IMR-90 (cell line): ENCODE results near the gene ADAMTS12. TPM values are rescaled to one million over a fixed set of nuclear protein-coding genes. Genes with fewer than 3 reads are reported as not detected.

ENCODE experiments used
- ATAC-seq: fragments of 200-7000 bp; cut with Tn5 transposase; 2 replicates; pipeline ENCODE4 v1.9.1; 2020; ENCODE audit warnings: low read depth, mild to moderate bottlenecking, moderate library complexity
- BruUV-seq: library from RNA; stranded (reverse); fragments of 400-500 nt; replicated peaks from 2 replicates; lab custom pipeline; 2021; lab: Mats Ljungman, UMichigan
- CTCF ChIA-PET: fragments of 300-600 bp; formaldehyde crosslinking; extraction: SDS; loops from one replicate; lab custom pipeline; 2021; ENCODE audit warnings: antibody characterized with exemption; lab: Yijun Ruan, JAX
- POLR2A ChIA-PET: fragments of 300-600 bp; sonication (Branson Sonifier 250); formaldehyde crosslinking; loops from one replicate; lab custom pipeline; 2022; ENCODE audit warnings: antibody characterized with exemption; ENCODE audit not compliant: unreplicated experiment; lab: Charles Lee
- DNase-seq: peaks from one replicate; pipeline ENCODE4 v3.0.0; 2013
- H2AFZ ChIP-seq: replicated peaks from 2 replicates; pipeline ENCODE3; 2013; ENCODE audit warnings: low read length, mild to moderate bottlenecking; ENCODE audit not compliant: poor library complexity
- H2AK5ac ChIP-seq: 2 replicates; pipeline ENCODE4 v1.6.1; 2013; ENCODE audit warnings: low read depth, low read length, inconsistent platforms
- H2AK9ac ChIP-seq: replicated peaks from 2 replicates; pipeline ENCODE3; 2013; ENCODE audit warnings: mild to moderate bottlenecking, low read depth, low read length, moderate library complexity; ENCODE audit not compliant: poor library complexity
- H2BK120ac ChIP-seq: 2 replicates; pipeline ENCODE4 v1.6.1; 2013; ENCODE audit warnings: low read depth, low read length, inconsistent platforms
- H2BK15ac ChIP-seq: 3 replicates; pipeline ENCODE4 v1.6.1; 2013; ENCODE audit warnings: low read depth, low read length, inconsistent platforms
- H2BK20ac ChIP-seq: 2 replicates; pipeline ENCODE4 v1.6.1; 2013; ENCODE audit warnings: low read depth, mild to moderate bottlenecking, inconsistent platforms, low read length, moderate library complexity
- H2BK5ac ChIP-seq: 2 replicates; pipeline ENCODE4 v1.6.1; 2013; ENCODE audit warnings: mild to moderate bottlenecking, low read depth, low read length, inconsistent platforms; ENCODE audit not compliant: poor library complexity, severe bottlenecking
- H3K14ac ChIP-seq: replicated peaks from 2 replicates; pipeline ENCODE4 v1.6.1; 2013; ENCODE audit warnings: low read depth, low read length, inconsistent platforms
- H3K18ac ChIP-seq: 2 replicates; pipeline ENCODE4 v1.6.1; 2013; ENCODE audit warnings: low read depth, low read length, control low read depth
- H3K23ac ChIP-seq: 2 replicates; pipeline ENCODE4 v1.6.1; 2013; ENCODE audit warnings: low read depth, low read length, inconsistent platforms
- H3K27ac ChIP-seq: 2 replicates; pipeline ENCODE4 v1.5.1; 2013; ENCODE audit warnings: mild to moderate bottlenecking, control low read depth, low read length; ENCODE audit not compliant: insufficient read depth
- H3K27me3 ChIP-seq: 2 replicates; pipeline ENCODE4 v1.6.1; 2013; ENCODE audit warnings: low read length; ENCODE audit not compliant: control insufficient read depth, insufficient read depth
- H3K36me3 ChIP-seq: 2 replicates; pipeline ENCODE4 v1.6.1; 2013; ENCODE audit warnings: low read length, mixed read lengths; ENCODE audit not compliant: control insufficient read depth, insufficient read depth
- H3K4ac ChIP-seq: 2 replicates; pipeline ENCODE4 v1.6.1; 2013; ENCODE audit warnings: low read depth, low read length, inconsistent platforms
- H3K4me1 ChIP-seq: 2 replicates; pipeline ENCODE4 v1.6.1; 2013; ENCODE audit warnings: low read length, mixed read lengths; ENCODE audit not compliant: control insufficient read depth, insufficient read depth
- H3K4me2 ChIP-seq: 2 replicates; pipeline ENCODE4 v1.6.1; 2013; ENCODE audit warnings: low read depth, mild to moderate bottlenecking, control low read depth, low read length, moderate library complexity
- H3K4me3 ChIP-seq: 2 replicates; pipeline ENCODE4 v1.5.1; 2013; ENCODE audit warnings: low read depth, mild to moderate bottlenecking, control low read depth, low read length, moderate library complexity; ENCODE audit not compliant: insufficient read depth
- H3K56ac ChIP-seq: 2 replicates; pipeline ENCODE4 v1.6.1; 2013; ENCODE audit warnings: low read length, inconsistent platforms; ENCODE audit not compliant: insufficient read depth; ENCODE audit errors: extremely low read depth
- H3K79me1 ChIP-seq, 2 experiments: 2 replicates each; pipeline ENCODE4 v1.6.1; 2013; ENCODE audit warnings: low read length in 2 of 2, inconsistent platforms in 1 of 2, low read depth in 1 of 2
- H3K9ac ChIP-seq: 2 replicates; pipeline ENCODE4 v1.6.1; 2013; ENCODE audit warnings: low read depth, low read length, control low read depth
- H3K9me1 ChIP-seq: 2 replicates; pipeline ENCODE4 v1.6.1; 2013; ENCODE audit warnings: low read length, inconsistent platforms; ENCODE audit not compliant: insufficient read depth
- H3K9me3 ChIP-seq: 2 replicates; pipeline ENCODE4 v1.6.1; 2013; ENCODE audit warnings: low read length; ENCODE audit not compliant: control insufficient read depth, insufficient read depth
- H4K20me1 ChIP-seq: 2 replicates; pipeline ENCODE4 v1.6.1; 2013; ENCODE audit warnings: low read length, inconsistent platforms; ENCODE audit not compliant: insufficient read depth
- H4K5ac ChIP-seq: 2 replicates; pipeline ENCODE4 v1.6.1; 2013; ENCODE audit warnings: mild to moderate bottlenecking, low read depth, low read length, control low read depth
- H4K8ac ChIP-seq, 2 experiments: 2 replicates each; pipeline ENCODE4 v1.6.1; 2013; ENCODE audit warnings: low read depth in 2 of 2, low read length in 2 of 2, control low read depth in 1 of 2, inconsistent platforms in 1 of 2
- H4K91ac ChIP-seq: 2 replicates; pipeline ENCODE4 v1.6.1; 2013; ENCODE audit warnings: low read depth, low read length, inconsistent platforms; ENCODE audit not compliant: insufficient read depth
- BHLHE40 ChIP-seq: fragments of 150-350 bp; IDR thresholded peaks from 2 replicates; pipeline ENCODE4 v1.6.1; 2016; ENCODE audit warnings: mild to moderate bottlenecking, low read depth, low read length
- CEBPB ChIP-seq: IDR thresholded peaks from 2 replicates; pipeline ENCODE4 v1.6.1; 2012; ENCODE audit warnings: low read depth, low read length, improper control_type of control experiment
- CHD1 ChIP-seq: IDR thresholded peaks from 2 replicates; pipeline ENCODE4 v1.6.1; 2012; ENCODE audit warnings: low read depth, low read length, improper control_type of control experiment
- ELK1 ChIP-seq: fragments of 150-350 bp; IDR thresholded peaks from 2 replicates; pipeline ENCODE4 v1.6.1; 2016; ENCODE audit warnings: low read depth, mild to moderate bottlenecking, low read length, moderate library complexity, borderline replicate concordance
- FOS ChIP-seq: fragments of 150-350 bp; IDR thresholded peaks from 2 replicates; pipeline ENCODE4 v1.6.1; 2016; ENCODE audit warnings: low read depth, low read length
- MAFK ChIP-seq: IDR thresholded peaks from 2 replicates; pipeline ENCODE4 v1.6.1; 2012; ENCODE audit warnings: low read depth, low read length, improper control_type of control experiment
- MAZ ChIP-seq: IDR thresholded peaks from 2 replicates; pipeline ENCODE4 v1.6.1; 2012; ENCODE audit warnings: low read depth, mild to moderate bottlenecking, low read length, improper control_type of control experiment, moderate library complexity, borderline replicate concordance
- MXI1 ChIP-seq: IDR thresholded peaks from 2 replicates; pipeline ENCODE4 v1.6.1; 2012; ENCODE audit warnings: low read depth, mild to moderate bottlenecking, low read length, moderate library complexity, borderline replicate concordance
- NFE2L2 ChIP-seq: fragments of 150-350 bp; IDR thresholded peaks from 2 replicates; pipeline ENCODE4 v1.6.1; 2016; ENCODE audit warnings: low read depth, mild to moderate bottlenecking, low read length
- POLR2A ChIP-seq: IDR thresholded peaks from 2 replicates; pipeline ENCODE4 v1.6.1; 2012; ENCODE audit warnings: mild to moderate bottlenecking, low read depth, low read length
- RAD21 ChIP-seq: IDR thresholded peaks from 2 replicates; pipeline ENCODE4 v1.6.1; 2012; ENCODE audit warnings: low read length, improper control_type of control experiment
- RCOR1 ChIP-seq: IDR thresholded peaks from 2 replicates; pipeline ENCODE4 v1.6.1; 2012; ENCODE audit warnings: mild to moderate bottlenecking, low read length, improper control_type of control experiment; ENCODE audit not compliant: insufficient replicate concordance
- RFX5 ChIP-seq: IDR thresholded peaks from 2 replicates; pipeline ENCODE4 v1.8.0; 2012; ENCODE audit warnings: low read depth, mild to moderate bottlenecking, low read length, moderate library complexity
- SMC3 ChIP-seq: fragments of 150-350 bp; IDR thresholded peaks from 2 replicates; pipeline ENCODE4 v1.6.1; 2016; ENCODE audit warnings: low read depth, mild to moderate bottlenecking, antibody characterized with exemption, low read length, moderate library complexity
- USF2 ChIP-seq: fragments of 150-350 bp; IDR thresholded peaks from 2 replicates; pipeline ENCODE4 v1.6.1; 2017; ENCODE audit warnings: mild to moderate bottlenecking, antibody characterized with exemption, low read length, low read depth
- WGBS, 2 experiments: methylation state at CpG; one replicate each; pipeline versions ENCODE4 v1.1.5 to v1.1.7; 2013; ENCODE audit warnings: missing lambda C conversion rate in 2 of 2; ENCODE audit not compliant: insufficient read length in 1 of 2; ENCODE audit errors: extremely low coverage in 2 of 2; 5-methylcytosine and 5-hydroxymethylcytosine counted together
- dilution Hi-C: fragments of 300-500 bp; cut with HindIII; formaldehyde crosslinking; loops from one replicate; pipeline ENCODE4 v1.14.3; 2018; ENCODE audit warnings: low sequenced_read_pairs; ENCODE audit not compliant: unreplicated experiment
- in situ Hi-C: fragments of 300-500 bp; cut with MboI; formaldehyde crosslinking; loops from 3 replicates; pipeline ENCODE4 v1.14.3; 2019; ENCODE audit warnings: low sequenced_read_pairs, inconsistent platforms, mixed read lengths
- intact Hi-C: fragments of 100-400 bp; cut with micrococcal nuclease; formaldehyde crosslinking; loops from 2 replicates; pipeline ENCODE4 v1.10.0; 2022
- polyA plus RNA-seq, 3 experiments: library from polyadenylated mRNA; depleted of rRNA; stranded (reverse); fragments of >200 nt; gene quantifications; 2 replicates each; pipeline ENCODE4 v1.2.3, GENCODE V29; 2012; ENCODE audit warnings: low replicate concordance in 1 of 3
- total RNA-seq: library from RNA; depleted of rRNA; stranded (reverse); fragments of >200 nt; gene quantifications from 2 replicates; pipeline ENCODE4 v1.2.3, GENCODE V29; 2012
- TF ChIP-seq, protein P1 (sequence below): conservative IDR thresholded peaks from 2 replicates; pipeline ENCODE4 v1.5.1; 2012; ENCODE audit warnings: mild to moderate bottlenecking, low read depth, low read length, improper control_type of control experiment

ADAMTS12 gene
- total and polyA plus RNA-seq, 2 of the 4 experiments (the other 2 are of a cell fraction), result 27.3 to 51.3 TPM

GRCh38 chr5:33477816-33478215 is 414.0 kb downstream of the ADAMTS12 start:
- H2AK9ac ChIP-seq, result no peak overlapping the region

More at GRCh38 chr5:33477816-33478215, 414.0 kb downstream of the ADAMTS12 start:
- no peak overlapping the region for H2AFZ ChIP-seq
- ATAC-seq (no peak), DNase-seq (no peak)
- no peaks in the 10 kb centered on the region for H3K4me1 ChIP-seq
- H3K23ac ChIP-seq, result no peak overlapping the region
- H2BK5ac ChIP-seq, result no peak overlapping the region
- H3K27ac ChIP-seq, result no peak overlapping the region
- H2BK120ac ChIP-seq, result no peak overlapping the region
- no peak overlapping the region for H3K14ac ChIP-seq
- H4K8ac ChIP-seq, result no peak overlapping the region
- BruUV-seq, result no TSS peak
- WGBS, 2 experiments, result no CpG with 5 or more reads among the region's 2 CpGs
- H3K4me3 ChIP-seq, result no peak overlapping the region
- H3K18ac ChIP-seq, result no peak overlapping the region
- no peak overlapping the region for H3K4ac ChIP-seq
- no peak overlapping the region for H4K5ac ChIP-seq
- no peak overlapping the region for H2AK5ac ChIP-seq
- H2BK15ac ChIP-seq, result no peak overlapping the region
- no peaks in the 10 kb centered on the region; the same call in 1 of the 2 replicates for H4K20me1 ChIP-seq
- no peaks in the 10 kb centered on the region; a peak in 2 of 4 replicates for H3K79me1 ChIP-seq
- dilution Hi-C loops (no loop called here), intact Hi-C loops (no loop called here), in situ Hi-C loops (no loop called here)
- H3K27me3 ChIP-seq, result no peaks in the 10 kb centered on the region
- POLR2A ChIA-PET, result interaction anchor here (0.7 kb wide), 1 partner anchor 496 kb away, joined by 20 read pairs; no protein-coding TSS in a partner anchor
- H3K9ac ChIP-seq, result no peak overlapping the region
- peaks cover 8% of the 10 kb centered on the region for H3K36me3 ChIP-seq
- H2BK20ac ChIP-seq, result no peak overlapping the region
- H3K56ac ChIP-seq, result no peak overlapping the region
- CTCF ChIA-PET, result no interaction called here
- H3K4me2 ChIP-seq, result no peak overlapping the region
- TF ChIP-seq POLR2A (no peak), RCOR1 (no peak), CHD1 (no peak), NFE2L2 (no peak), USF2 (no peak), BHLHE40 (no peak), RFX5 (no peak), FOS (no peak), MXI1 (no peak), ELK1 (no peak), SMC3 (no peak), RAD21 (no peak), MAZ (no peak), MAFK (no peak), CEBPB (no peak)
- TF ChIP-seq, protein P1, sequence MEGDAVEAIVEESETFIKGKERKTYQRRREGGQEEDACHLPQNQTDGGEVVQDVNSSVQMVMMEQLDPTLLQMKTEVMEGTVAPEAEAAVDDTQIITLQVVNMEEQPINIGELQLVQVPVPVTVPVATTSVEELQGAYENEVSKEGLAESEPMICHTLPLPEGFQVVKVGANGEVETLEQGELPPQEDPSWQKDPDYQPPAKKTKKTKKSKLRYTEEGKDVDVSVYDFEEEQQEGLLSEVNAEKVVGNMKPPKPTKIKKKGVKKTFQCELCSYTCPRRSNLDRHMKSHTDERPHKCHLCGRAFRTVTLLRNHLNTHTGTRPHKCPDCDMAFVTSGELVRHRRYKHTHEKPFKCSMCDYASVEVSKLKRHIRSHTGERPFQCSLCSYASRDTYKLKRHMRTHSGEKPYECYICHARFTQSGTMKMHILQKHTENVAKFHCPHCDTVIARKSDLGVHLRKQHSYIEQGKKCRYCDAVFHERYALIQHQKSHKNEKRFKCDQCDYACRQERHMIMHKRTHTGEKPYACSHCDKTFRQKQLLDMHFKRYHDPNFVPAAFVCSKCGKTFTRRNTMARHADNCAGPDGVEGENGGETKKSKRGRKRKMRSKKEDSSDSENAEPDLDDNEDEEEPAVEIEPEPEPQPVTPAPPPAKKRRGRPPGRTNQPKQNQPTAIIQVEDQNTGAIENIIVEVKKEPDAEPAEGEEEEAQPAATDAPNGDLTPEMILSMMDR, result no peak
- H3K9me1 ChIP-seq, result peaks cover 3% of the 10 kb centered on the region; the same call in 1 of the 2 replicates
- H3K9me3 ChIP-seq, result no peaks in the 10 kb centered on the region
- no peak overlapping the region for H4K91ac ChIP-seq
